ES-I3 (cell line): ENCODE results near the gene CDC14B.
A peak's percentile ranks its signal among the peaks of the same experiment; 100 is the strongest.
"Not testable (repeated sequence)": the region's sequence is repeated elsewhere in the genome, so short reads cannot be mapped to it uniquely, and the experiment has no call there.

Experiments used
- H3K36me3 ChIP-seq: 2 replicates; pipeline ENCODE4 v1.6.1; 2013; ENCODE audit warnings: mild to moderate bottlenecking, low read length, control low read depth, moderate library complexity; ENCODE audit not compliant: insufficient read depth
- H3K4me1 ChIP-seq: 2 replicates; pipeline ENCODE4 v1.6.1; 2013; ENCODE audit warnings: mild to moderate bottlenecking, control low read depth, low read length; ENCODE audit not compliant: insufficient read depth
- H3K9ac ChIP-seq: 2 replicates; pipeline ENCODE4 v1.6.1; 2013; ENCODE audit warnings: low read depth, mild to moderate bottlenecking, low read length, moderate library complexity
- H3K9me3 ChIP-seq: 2 replicates; pipeline ENCODE4 v1.6.1; 2013; ENCODE audit warnings: mild to moderate bottlenecking, low read length, moderate library complexity; ENCODE audit not compliant: control insufficient read depth, insufficient read depth

The CDC14B gene

DNA sequence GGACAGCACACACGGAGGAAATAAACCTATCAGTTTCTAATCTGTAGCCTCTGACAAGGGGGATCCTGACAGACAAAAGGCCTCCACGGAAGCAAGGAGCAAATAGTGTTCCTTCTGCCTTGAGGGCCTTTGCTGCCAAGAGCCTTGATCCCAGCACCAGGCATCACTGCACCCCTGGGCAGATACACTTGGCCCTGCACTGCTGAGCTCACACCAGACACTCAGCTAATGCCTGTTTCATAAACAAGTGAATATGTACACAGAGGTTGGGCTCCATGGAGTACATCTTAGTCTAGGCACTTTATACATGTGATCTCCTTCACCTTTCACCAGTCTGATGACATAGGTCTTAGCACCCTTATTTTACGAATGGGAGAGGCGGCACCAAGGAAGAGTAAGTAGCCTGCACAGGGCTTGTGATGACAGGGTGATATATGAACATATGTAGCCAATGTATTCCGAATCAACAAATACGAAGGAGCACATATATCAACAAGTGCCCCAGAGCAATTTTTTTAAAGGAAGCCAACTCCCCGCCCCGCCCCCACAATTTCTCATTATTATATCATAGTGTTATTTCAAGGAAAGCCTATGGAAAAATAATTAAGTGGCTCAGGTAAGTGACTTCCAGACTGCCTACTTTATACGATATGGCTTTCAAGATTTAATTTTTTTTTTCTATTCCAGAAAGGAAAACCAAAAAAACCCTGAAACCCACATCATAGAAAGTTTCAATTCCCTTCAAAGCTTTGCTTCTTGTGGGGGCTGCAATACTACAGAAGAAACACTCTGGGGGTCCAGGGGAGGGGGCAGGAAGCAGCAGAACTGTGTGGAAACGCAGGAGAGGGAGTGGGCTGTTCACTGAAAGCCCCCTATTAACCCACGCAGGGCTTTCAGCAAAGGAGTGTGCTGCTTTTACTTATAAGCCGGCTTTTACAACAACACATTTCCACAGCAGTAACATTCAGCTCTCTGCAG is 32.0 kb downstream of the CDC14B start:
- H3K36me3 ChIP-seq = no peaks in the 10 kb centered on the region
- H3K9me3 ChIP-seq = peaks cover 3% of the 10 kb centered on the region
- H3K9ac ChIP-seq = no peak overlapping the region
- peaks cover 3% of the 10 kb centered on the region; the same call in 1 of the 2 replicates for H3K4me1 ChIP-seq

DNA sequence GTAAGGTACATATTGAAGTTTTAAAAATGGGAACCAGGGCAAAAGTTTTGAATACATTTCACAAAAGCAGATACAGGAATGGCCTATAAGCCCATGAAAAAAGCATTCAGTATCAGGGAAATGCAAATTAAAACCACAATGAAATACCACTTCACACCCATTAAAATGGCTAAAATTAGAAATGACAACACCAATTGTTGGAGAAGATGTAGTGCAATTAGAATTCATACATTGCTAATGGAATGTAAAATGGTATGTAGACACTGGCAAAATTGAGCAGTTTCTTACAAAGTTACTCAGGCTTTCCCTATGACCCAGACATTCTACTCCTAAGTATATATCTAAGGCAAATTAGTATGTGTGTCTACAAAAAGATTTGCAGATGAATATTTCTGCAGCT is 34.2 kb downstream of the CDC14B start:
- H3K36me3 ChIP-seq = no peaks in the 10 kb centered on the region
- no peak overlapping the region for H3K9ac ChIP-seq
- H3K4me1 ChIP-seq = peaks cover 16% of the 10 kb centered on the region
- H3K9me3 ChIP-seq = no peaks in the 10 kb centered on the region

DNA sequence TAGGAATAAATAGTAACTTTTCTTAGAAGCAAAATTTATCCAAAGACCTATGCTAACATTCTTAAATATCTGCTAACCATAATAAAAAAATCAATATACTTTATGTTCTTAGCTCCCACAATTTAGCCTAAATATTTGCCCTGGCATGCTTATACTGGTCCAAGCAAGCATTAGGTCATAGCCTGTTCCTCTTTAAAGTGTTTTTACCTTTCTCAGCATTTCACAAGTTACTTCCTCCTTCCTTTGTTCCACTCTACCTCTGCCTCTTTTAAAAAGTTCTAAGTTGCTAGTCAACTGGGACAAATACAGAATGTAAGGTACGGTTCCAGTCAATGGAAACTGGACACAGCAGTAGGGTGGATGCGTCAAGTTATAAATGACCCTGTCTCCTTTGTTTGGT is 37.4 kb downstream of the CDC14B start:
- H3K9ac ChIP-seq, H3K9me3 ChIP-seq, H3K36me3 ChIP-seq: not testable (repeated sequence)
- H3K4me1 ChIP-seq = peaks cover 16% of the 10 kb centered on the region

DNA sequence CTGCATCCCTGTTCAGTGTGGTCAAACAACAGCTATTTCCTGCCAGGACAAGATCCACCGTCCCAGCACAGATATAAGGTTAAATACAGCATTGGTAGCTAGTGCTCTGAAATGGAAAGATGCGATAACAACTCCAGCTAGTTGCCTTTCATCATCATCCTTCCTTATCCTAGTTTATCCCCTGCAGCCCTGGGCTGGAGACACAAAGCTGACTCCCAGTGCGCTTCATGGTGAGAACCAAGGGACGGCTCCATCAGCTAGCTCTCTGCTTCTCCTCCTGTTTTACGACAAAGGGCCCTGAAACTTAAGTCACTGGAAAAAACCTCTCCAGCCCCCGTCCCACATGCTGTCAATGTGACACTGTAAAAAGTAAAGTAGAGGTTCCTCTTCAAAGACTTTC is 37.9 kb downstream of the CDC14B start:
- no peaks in the 10 kb centered on the region for H3K36me3 ChIP-seq

DNA sequence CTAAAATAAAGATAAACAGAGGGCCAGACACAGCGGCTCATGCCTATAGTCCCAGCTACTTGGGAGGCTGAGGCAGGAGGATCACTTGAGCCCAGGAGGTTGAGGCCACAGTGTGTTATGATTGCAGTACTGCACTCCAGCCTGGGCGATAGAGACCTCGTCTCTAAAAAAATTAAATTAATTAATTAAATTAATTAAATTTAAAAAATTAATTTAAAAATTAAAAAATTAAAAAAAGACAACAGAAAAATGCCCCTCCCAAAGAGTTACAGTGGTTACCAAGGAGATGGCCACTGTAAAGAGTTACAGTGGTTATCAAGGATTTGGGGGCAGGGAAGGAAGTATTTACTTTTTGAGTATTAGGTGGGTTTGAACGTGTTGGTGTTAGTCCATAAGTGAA is 38.3 kb downstream of the CDC14B start:
- H3K4me1 ChIP-seq = peaks cover 16% of the 10 kb centered on the region
- H3K9me3 ChIP-seq = no peaks in the 10 kb centered on the region
- no peaks in the 10 kb centered on the region for H3K36me3 ChIP-seq
- no peak overlapping the region for H3K9ac ChIP-seq

More for the DNA sequence above, 37.9 kb downstream of the CDC14B start:
- Histone ChIP-seq H3K4me1 (peaks cover 16% of the 10 kb centered on the region), H3K9me3 (no peaks in the 10 kb centered on the region), H3K9ac (no peak overlapping the region)

DNA sequence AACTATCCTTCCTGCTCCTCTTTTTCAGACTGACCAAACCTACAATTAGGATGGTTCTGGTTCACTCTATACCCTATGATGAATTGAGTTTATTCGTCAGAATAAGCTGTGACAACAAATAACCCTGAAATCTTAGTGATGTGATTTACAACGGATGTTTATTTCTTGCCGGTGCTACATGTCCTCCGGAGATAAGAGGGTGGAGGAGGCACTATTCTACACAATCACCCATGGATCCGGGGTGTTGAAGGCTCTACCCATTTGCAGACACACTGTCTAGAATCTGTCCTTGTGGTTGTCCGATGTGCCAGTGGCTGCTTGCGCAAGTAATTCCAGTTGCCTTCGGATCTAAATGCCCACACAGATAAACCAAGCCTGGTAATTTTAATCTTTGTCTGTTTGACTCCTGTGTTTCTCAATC is 44.7 kb downstream of the CDC14B start:
- Histone ChIP-seq H3K9ac (no peak overlapping the region), H3K9me3 (no peaks in the 10 kb centered on the region), H3K4me1 (peaks cover 4% of the 10 kb centered on the region), H3K36me3 (no peaks in the 10 kb centered on the region)

DNA sequence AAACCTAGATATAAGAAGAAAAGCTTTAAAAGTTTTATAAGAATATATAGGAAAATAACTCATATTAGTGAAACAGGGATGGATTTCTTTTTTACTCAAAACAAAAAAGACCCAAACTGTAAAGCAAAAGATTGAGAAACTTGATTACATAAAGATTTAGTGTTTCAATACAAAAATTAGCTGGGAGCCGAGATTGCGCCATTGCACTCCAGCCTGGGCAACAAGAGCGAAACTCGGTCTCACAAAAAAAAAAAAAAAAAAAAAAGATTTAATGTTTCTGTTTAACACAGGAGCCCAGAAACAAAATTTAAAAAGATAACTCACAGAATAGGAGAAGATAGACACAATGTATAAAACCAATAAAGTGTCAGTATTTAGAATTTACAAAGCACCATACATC is 45.2 kb downstream of the CDC14B start:
- Histone ChIP-seq H3K36me3 (no peaks in the 10 kb centered on the region), H3K9ac (no peak overlapping the region), H3K9me3 (no peaks in the 10 kb centered on the region), H3K4me1 (peaks cover 4% of the 10 kb centered on the region)

DNA sequence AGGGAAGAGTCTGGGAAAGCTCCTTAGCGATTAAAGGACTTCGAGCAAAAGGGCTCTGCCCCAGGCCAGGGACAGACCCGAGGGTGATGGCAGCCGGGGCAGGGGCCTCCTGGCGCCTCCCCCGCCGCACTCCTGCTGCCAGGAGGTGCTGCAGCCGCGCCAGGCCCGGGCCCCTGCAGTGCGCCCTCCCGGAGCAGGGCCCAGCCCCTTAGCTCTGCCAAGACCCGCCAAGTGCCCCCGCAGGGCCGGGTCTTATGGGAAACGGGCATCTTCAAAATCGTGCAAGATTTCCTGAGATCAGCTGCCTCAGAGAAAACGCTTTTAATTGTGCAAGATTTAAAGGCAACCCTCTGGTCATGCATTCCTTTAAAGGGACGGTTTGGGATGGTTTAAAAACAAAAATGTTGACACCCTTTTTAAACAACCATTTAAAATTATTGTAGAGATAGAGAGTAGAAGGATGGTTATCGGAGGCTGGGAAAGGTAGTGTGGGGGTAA is 52.4 kb downstream of the CDC14B start:
- Histone ChIP-seq H3K4me1 (peaks cover 7% of the 10 kb centered on the region; the same call in 1 of the 2 replicates), H3K9ac (peak overlapping the region; percentile 74), H3K9me3 (no peaks in the 10 kb centered on the region), H3K36me3 (no peaks in the 10 kb centered on the region)

DNA sequence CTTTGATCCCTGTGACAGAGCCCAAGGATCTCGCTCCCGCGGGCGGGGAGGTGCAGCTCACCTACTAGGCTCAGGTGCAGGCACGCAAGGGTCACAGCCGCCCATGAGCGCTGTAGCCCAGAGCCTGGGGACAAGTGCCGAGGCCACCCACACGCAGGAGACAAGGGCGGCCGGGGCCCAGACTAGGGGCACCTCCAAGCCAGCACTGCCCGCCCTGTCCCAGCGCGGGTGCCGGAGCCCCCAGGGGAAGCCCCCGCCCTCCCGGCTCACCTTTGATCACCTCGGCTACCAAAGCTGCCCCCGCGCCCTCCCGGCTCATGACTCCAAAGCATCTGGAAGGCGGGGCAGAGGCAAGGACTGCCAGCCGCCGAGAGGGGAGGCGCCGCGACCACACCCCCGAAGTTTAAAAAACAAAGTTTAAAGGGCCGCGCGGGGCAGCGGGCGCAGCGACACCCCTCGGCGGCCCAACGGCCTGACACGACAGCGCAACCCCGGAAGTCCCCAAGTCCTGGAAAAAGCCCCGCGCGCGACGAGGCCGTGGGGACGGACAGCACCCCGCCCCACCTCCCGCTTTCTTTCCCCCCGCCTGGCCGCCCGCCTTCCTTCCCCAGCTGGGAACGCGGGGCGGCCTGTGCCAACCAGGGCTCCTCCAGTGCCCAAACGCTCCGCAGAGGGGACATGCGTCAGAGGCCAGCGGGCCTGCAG is 53.0 kb downstream of the CDC14B start:
- H3K9ac ChIP-seq = peak overlapping the region; percentile 74
- H3K4me1 ChIP-seq = peaks cover 7% of the 10 kb centered on the region; the same call in 1 of the 2 replicates
- H3K9me3 ChIP-seq = no peaks in the 10 kb centered on the region
- no peaks in the 10 kb centered on the region for H3K36me3 ChIP-seq

DNA sequence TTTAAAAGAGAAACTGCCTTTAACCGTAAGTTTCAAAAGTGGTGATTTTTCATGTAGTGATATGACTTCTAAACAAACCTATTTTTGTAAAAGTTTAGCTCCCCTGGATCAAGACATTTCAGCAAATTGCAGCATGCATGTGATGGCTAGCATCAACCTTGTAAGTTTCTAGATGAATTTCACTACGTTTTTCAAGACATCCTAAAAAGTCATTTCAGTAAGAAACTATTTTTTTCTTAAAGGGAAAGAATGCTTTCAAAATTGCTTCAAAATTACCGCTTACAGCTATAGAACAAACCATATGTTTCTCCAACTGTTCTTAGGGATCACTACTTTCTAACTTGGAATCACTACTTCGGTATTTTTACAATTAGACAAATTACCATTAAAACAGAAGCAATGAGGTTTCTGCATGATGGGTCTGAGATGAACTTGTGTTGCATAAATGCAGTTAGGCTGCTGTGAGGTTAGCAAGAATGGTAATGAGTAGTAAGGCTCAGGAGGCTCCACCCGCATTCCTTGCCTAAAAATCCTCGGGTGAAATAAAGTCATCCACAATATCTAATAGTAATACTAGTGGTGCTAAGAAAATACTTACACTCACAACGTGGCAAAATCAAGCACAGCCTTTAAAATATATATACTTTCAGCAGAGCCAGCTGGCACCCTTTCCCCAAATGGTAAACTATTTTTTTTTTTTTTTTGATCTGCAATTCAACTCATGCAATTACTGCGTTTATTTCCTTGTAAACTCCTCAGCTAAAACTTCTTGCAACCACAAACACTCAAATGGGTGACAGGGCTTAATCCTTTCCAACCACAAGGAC is 53.8 kb downstream of the CDC14B start:
- no peaks in the 10 kb centered on the region for H3K9me3 ChIP-seq
- H3K36me3 ChIP-seq = no peaks in the 10 kb centered on the region; the same call in 1 of the 2 replicates
- peak overlapping the region; percentile 74 for H3K9ac ChIP-seq
- H3K4me1 ChIP-seq = peaks cover 7% of the 10 kb centered on the region; the same call in 1 of the 2 replicates

DNA sequence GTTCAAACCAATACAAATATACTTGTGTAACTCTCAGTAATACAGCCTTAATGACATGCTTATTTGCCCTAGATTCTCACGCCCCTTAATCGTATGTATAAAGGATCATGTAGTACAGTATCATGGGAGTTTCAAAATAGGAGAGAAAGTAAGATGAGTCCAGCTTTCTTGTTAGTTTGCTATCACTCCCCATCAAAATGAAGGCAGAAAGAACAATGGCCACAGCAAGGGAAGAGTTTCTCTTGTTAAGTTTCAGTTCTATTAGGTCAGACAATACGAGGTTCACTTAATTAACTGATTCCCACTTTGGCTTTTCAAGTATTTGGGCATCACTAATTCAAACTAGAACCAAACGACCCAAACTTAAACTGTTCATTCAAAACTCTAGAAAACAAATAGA is 55.4 kb downstream of the CDC14B start:
- Histone ChIP-seq H3K9ac (no peak overlapping the region), H3K36me3 (no peaks in the 10 kb centered on the region; the same call in 1 of the 2 replicates)

DNA sequence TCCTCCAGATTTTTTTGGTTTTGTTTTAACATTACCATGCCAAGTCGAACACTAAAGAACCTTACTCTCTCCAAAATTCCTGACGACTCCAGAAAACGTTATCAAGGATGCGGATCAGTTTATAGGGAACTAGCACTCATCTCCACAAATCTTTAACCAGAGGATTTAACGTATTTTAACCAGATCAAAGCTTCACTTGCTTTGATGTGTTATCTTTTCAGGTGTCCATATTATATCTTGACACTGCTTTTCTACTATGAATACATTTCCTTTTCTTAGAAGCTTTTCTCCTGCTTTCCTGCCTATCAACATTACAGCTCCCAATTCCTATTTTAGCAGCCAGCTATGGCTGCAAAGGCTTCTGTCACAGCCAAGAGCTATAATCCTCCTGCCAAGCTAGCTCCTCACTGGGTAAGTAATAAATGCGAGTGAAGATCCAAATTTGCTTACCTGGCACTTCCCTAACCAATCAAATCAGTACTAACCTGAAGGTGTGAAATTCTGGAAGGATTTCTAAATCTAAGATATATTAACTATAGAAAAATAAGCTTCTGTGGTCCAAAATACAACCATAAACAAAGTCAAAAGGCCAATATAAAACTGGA is 60.2 kb downstream of the CDC14B start:
- no peaks in the 10 kb centered on the region; the same call in 1 of the 2 replicates for H3K36me3 ChIP-seq
- H3K9me3 ChIP-seq = no peaks in the 10 kb centered on the region
- H3K9ac ChIP-seq = no peak overlapping the region

More for the DNA sequence above, 55.4 kb downstream of the CDC14B start:
- Histone ChIP-seq H3K9me3 (no peaks in the 10 kb centered on the region), H3K4me1 (peaks cover 7% of the 10 kb centered on the region; the same call in 1 of the 2 replicates)

DNA sequence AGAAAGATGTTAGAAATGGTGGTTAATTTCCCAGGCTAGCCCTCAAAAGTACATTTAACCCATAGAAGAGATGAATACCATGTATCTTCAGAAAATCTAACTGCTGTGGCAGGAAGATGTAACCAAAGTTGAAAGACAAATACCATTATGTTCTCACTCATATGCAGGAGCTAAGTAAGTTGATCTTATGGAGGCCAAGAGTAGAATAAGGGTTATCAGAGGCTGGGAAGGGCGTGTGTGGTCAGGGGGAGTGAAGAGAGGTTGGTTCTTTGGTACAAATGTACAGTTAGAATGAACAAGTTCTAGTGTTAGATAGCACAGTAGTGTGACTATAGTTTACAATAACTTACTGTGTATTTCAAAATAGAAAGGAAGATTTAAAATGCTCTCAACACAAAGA is 61.7 kb downstream of the CDC14B start:
- peaks cover 12% of the 10 kb centered on the region for H3K4me1 ChIP-seq

More for the DNA sequence above, 60.2 kb downstream of the CDC14B start:
- peaks cover 12% of the 10 kb centered on the region for H3K4me1 ChIP-seq

More for the DNA sequence above, 61.7 kb downstream of the CDC14B start:
- H3K9me3 ChIP-seq = no peaks in the 10 kb centered on the region
- no peak overlapping the region for H3K9ac ChIP-seq
- H3K36me3 ChIP-seq = no peaks in the 10 kb centered on the region; the same call in 1 of the 2 replicates
